C4-2B (cell line): ENCODE results near the gene CETP.

ENCODE experiments used
- ZFX ChIP-seq: fragments of 450-650 bp; IDR thresholded peaks from 2 replicates; pipeline ENCODE4 v1.6.1; 2017
- TF ChIP-seq, protein P1 (sequence below): fragments of 450-650 bp; conservative IDR thresholded peaks from 2 replicates; pipeline ENCODE4 v1.5.1; 2017; ENCODE audit warnings: mild to moderate bottlenecking

GRCh38 chr16:56939801-56940200 lies 21.9 kb upstream of the CETP start:
- TF ChIP-seq, protein P1, sequence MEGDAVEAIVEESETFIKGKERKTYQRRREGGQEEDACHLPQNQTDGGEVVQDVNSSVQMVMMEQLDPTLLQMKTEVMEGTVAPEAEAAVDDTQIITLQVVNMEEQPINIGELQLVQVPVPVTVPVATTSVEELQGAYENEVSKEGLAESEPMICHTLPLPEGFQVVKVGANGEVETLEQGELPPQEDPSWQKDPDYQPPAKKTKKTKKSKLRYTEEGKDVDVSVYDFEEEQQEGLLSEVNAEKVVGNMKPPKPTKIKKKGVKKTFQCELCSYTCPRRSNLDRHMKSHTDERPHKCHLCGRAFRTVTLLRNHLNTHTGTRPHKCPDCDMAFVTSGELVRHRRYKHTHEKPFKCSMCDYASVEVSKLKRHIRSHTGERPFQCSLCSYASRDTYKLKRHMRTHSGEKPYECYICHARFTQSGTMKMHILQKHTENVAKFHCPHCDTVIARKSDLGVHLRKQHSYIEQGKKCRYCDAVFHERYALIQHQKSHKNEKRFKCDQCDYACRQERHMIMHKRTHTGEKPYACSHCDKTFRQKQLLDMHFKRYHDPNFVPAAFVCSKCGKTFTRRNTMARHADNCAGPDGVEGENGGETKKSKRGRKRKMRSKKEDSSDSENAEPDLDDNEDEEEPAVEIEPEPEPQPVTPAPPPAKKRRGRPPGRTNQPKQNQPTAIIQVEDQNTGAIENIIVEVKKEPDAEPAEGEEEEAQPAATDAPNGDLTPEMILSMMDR = no peak
- TF ChIP-seq ZFX = no peak
